ENCODE results near the gene PDE8B. TPM values are rescaled to one million over a fixed set of nuclear protein-coding genes. Genes with fewer than 3 reads are reported as not detected.

PDE8B gene
- polyA plus RNA-seq, 1 donor (not counting 4 experiments of a cell fraction or from before 2014, with no cell fraction given), result not detected

- Histone ChIP-seq H3K4me1 (ENCODE audit: control insufficient read depth, extremely low read depth, insufficient read depth, low read length) (no peaks in the 10 kb centered on the region), H3K27ac (ENCODE audit: control insufficient read depth, insufficient read depth, low read length) (no peak overlapping the region), H3K4me3 (ENCODE audit: control insufficient read depth in 2 of 3, extremely low read depth in 1 of 3, insufficient read depth in 2 of 3, low read depth in 1 of 3, low read length in 3 of 3) (no peak overlapping the region), H3K9me1 (ENCODE audit: control insufficient read depth, extremely low read depth, insufficient read depth, low read length) (no peaks in the 10 kb centered on the region), H4K20me1 (ENCODE audit: control insufficient read depth, extremely low read depth, insufficient read depth, low read length) (no peaks in the 10 kb centered on the region), H3K36me3 (ENCODE audit: control insufficient read depth in 2 of 2, extremely low read depth in 1 of 2, insufficient read depth in 2 of 2, low read length in 2 of 2) (peaks cover 0 to under 1% of the 10 kb centered on the region in 2 experiments), H3K9ac (ENCODE audit: control insufficient read depth, extremely low read depth, insufficient read depth, low read length) (no peak overlapping the region), H3K9me3 (ENCODE audit: control insufficient read depth, low read depth, low read length) (no peaks in the 10 kb centered on the region), H3K4me2 (ENCODE audit: control insufficient read depth, extremely low read depth, insufficient read depth, low read depth, low read length) (no peak overlapping the region), H3K79me2 (ENCODE audit: control insufficient read depth, insufficient read depth, low read length) (no peaks in the 10 kb centered on the region), H3K27me3 (ENCODE audit: control insufficient read depth, extremely low read depth, insufficient read depth, low read length) (no peaks in the 10 kb centered on the region), H2AFZ (ENCODE audit: control insufficient read depth, low read length) (no peak overlapping the region)
- FAIRE-seq (no peak), DNase-seq (ENCODE audit: low read depth, low spot score) (no peak)
- dilution Hi-C loops (cut with MboI; ENCODE audit: extremely low pct_ligation_motif_present, low sequenced_read_pairs), result no loop called here
- no peak for TF ChIP-seq CTCF (optimal IDR thresholded peaks at IDR 0.05 in 1 of 3, IDR thresholded peaks at IDR 0.05 in 1 of 3, conservative IDR thresholded peaks at IDR 0.05 in 1 of 3; ENCODE audit: extremely low read depth in 1 of 3, insufficient read depth in 2 of 3, low read length in 3 of 3)
Measured at GRCh38 chr5:77419644-77420582, 209.4 kb downstream of the PDE8B start.

GRCh38 chr5:77420940-77421339 is 210.5 kb downstream of the PDE8B start:
- Histone ChIP-seq H2AFZ (ENCODE audit: control insufficient read depth, low read length) (no peak overlapping the region), H3K9me1 (ENCODE audit: control insufficient read depth, extremely low read depth, insufficient read depth, low read length) (no peaks in the 10 kb centered on the region), H3K4me1 (ENCODE audit: control insufficient read depth, extremely low read depth, insufficient read depth, low read length) (no peaks in the 10 kb centered on the region), H3K9ac (ENCODE audit: control insufficient read depth, extremely low read depth, insufficient read depth, low read length) (no peak overlapping the region), H3K27ac (ENCODE audit: control insufficient read depth, insufficient read depth, low read length) (no peak overlapping the region), H3K9me3 (ENCODE audit: control insufficient read depth, low read depth, low read length) (no peaks in the 10 kb centered on the region), H3K4me3 (ENCODE audit: control insufficient read depth in 2 of 3, extremely low read depth in 1 of 3, insufficient read depth in 2 of 3, low read depth in 1 of 3, low read length in 3 of 3) (no peak overlapping the region), H3K79me2 (ENCODE audit: control insufficient read depth, insufficient read depth, low read length) (no peaks in the 10 kb centered on the region), H4K20me1 (ENCODE audit: control insufficient read depth, extremely low read depth, insufficient read depth, low read length) (no peaks in the 10 kb centered on the region), H3K27me3 (ENCODE audit: control insufficient read depth, extremely low read depth, insufficient read depth, low read length) (no peaks in the 10 kb centered on the region), H3K36me3 (ENCODE audit: control insufficient read depth in 2 of 2, extremely low read depth in 1 of 2, insufficient read depth in 2 of 2, low read length in 2 of 2) (peaks cover 2% of the 10 kb centered on the region in 2 experiments), H3K4me2 (ENCODE audit: control insufficient read depth, extremely low read depth, insufficient read depth, low read depth, low read length) (no peak overlapping the region)
- no peak for TF ChIP-seq EZH2 (IDR thresholded peaks at IDR 0.05; ENCODE audit: low read length)
- TF ChIP-seq CTCF (optimal IDR thresholded peaks at IDR 0.05 in 1 of 3, IDR thresholded peaks at IDR 0.05 in 1 of 3, conservative IDR thresholded peaks at IDR 0.05 in 1 of 3; ENCODE audit: extremely low read depth in 1 of 3, insufficient read depth in 2 of 3, low read length in 3 of 3), result no peak
- no peak for DNase-seq (ENCODE audit: low read depth, low spot score)
- no peak for FAIRE-seq
- dilution Hi-C loops (cut with MboI; ENCODE audit: extremely low pct_ligation_motif_present, low sequenced_read_pairs), result no loop called here

All from keratinocyte (primary cell).